AG09309 (cell line): ENCODE results near the gene KNDC1.

Experiments
- DNase-seq: peaks from one replicate; pipeline ENCODE4 v3.0.0-alpha.2; 2010; ENCODE audit warnings: low read depth
- H3K4me3 ChIP-seq: 2 replicates; pipeline ENCODE4 v1.5.1; 2011; ENCODE audit warnings: mild to moderate bottlenecking, low read depth, low read length, moderate library complexity; ENCODE audit not compliant: control insufficient read depth
- CTCF ChIP-seq: IDR thresholded peaks from 2 replicates; pipeline ENCODE4 v1.5.1; 2011; ENCODE audit warnings: mild to moderate bottlenecking, low read depth, low read length, inconsistent platforms; ENCODE audit not compliant: insufficient read depth, control insufficient read depth; ENCODE audit errors: missing control alignments

Gene KNDC1

DNA sequence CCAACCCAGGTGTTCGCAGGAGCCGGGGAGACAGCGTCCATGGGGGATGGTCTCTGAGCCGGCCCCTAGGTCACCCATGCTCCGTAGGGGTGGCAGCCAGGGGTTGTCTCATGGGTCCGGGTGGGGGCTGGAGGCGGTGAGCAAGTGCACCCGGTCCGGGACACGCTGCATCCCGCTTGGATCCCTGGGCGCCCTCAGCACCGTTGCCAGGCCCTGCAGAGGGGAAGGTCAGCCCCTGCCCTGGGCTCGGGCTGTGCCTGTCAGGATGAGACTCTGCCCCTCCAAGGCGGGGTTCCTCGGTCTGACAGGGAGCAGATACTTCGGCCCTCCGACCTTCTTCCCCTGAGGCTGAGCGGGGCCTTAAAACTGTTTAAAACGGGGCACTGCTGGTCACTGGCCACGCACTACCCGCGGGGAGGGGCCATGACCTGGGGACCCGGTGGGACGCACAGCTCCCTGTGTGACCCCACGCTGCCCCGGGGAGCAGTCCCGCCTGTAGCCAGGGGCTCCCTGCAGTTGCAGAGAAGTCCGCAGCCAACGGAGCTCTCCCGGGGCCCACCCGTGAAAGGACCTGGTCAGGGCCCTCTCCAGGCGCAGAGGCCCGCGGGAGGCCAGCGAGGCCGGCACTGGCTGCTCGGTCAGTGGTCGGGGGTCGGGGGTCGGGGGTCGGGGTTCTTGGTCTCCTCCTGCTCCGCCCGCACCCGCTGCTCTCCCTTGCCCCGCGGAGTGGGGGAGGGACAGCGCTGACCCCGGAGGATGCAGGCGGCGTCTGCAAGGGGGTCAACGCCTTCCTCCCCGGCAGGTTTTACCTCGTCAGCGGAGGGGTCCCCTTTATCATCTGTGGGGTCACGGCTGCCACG is 33.4 kb upstream of the KNDC1 start:
- no peak overlapping the region for H3K4me3 ChIP-seq
- DNase-seq: no peak
- TF ChIP-seq CTCF: no peak

GRCh38 chr10:133127291-133128125 is 32.5 kb upstream of the KNDC1 start:
- H3K4me3 ChIP-seq: no peak overlapping the region
- DNase-seq: no peak
- TF ChIP-seq CTCF: no peak

DNA sequence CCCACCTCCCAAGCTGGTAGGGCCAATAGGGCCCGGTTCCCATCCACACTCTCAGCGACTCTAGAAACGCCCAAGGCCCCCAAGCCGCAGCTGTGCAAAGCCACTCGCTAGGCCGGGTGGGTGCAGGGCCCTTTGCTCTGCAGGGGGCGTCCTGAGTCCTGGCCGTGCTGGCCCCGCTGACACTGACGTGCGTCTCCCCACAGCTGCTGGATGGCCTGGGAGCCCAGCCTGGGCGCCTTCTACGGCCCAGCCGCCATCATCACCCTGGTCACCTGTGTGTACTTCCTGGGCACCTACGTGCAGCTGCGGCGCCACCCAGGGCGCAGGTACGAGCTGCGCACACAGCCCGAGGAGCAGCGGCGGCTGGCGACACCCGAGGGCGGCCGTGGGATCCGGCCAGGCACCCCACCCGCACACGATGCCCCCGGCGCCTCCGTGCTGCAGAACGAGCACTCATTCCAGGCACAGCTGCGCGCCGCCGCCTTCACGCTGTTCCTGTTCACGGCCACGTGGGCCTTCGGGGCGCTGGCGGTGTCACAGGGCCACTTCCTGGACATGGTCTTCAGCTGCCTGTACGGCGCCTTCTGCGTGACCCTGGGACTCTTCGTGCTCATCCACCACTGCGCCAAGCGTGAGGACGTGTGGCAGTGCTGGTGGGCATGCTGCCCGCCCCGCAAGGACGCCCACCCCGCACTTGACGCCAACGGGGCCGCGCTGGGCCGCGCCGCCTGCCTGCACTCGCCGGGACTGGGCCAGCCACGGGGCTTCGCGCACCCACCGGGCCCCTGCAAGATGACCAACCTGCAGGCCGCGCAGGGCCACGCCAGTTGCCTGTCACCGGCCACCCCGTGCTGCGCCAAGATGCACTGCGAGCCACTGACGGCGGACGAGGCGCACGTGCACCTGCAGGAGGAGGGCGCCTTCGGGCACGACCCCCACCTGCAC is 31.6 kb upstream of the KNDC1 start:
- no peak overlapping the region for H3K4me3 ChIP-seq
- DNase-seq: no peak
- no peak for TF ChIP-seq CTCF

DNA sequence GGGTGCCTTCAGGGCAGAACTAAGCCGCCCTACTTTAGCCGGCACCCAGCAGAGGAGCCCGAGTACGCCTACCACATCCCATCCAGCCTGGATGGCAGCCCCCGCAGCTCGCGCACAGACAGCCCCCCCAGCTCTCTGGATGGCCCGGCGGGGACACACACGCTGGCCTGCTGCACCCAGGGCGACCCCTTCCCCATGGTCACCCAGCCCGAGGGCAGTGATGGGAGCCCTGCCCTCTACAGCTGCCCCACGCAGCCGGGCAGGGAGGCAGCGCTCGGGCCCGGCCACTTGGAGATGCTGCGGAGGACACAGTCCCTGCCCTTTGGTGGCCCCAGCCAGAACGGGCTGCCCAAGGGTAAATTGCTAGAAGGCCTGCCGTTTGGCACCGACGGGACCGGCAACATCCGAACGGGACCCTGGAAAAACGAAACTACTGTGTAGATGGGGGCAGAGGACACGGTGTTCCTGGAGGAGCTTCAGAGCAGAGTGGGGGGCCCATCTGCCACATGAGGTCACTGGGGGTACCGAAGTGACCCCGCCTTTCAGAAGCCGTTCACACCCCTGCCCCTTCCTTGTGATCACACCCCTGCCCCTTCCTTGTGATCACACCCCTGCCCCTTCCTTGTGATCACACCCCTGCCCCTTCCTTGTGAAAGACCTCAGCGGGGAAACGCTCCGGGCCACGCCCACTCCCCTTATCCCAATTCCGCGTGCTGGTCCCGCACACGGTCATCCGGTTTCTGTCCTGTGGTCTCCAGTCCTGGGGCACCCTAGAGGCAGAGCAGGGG is 30.8 kb upstream of the KNDC1 start:
- TF ChIP-seq CTCF: no peak
- H3K4me3 ChIP-seq: no peak overlapping the region
- no peak for DNase-seq

DNA sequence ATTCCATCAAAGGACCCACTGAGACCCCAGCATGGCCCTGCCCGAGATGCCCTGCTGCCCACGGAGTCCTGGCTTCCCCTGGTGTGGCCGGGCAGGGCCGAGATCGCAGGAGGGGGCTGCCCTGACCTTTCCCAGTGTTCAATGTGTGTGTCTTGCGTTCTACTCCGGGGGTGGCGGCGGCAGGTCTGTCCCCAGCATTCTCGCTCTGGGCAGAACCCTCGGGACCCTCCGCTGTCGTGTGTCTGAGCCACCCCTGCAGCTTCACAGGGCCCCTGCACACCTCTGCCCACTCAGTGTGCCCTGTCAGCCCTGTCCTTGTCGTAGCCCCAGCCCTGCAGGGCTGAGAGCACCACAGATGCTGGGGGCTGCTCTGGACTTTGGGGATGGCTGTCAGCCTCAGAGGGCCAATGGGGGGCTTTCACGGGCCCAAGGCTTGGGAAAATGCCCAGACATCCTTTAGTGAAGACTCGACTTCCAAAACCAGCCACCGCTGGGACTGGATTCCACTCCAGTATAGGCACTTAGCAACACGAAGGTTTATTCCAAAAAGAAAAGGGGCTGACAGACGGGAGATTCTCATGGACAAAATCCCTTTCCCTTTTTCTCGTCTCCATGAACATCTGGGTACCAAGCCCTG is 30.0 kb upstream of the KNDC1 start:
- TF ChIP-seq CTCF: no peak
- DNase-seq: no peak
- no peak overlapping the region for H3K4me3 ChIP-seq
